GM12872 (cell line): ENCODE data around the gene KRTAP10-3.
"Not testable (repeated sequence)": the region's sequence is repeated elsewhere in the genome, so short reads cannot be mapped to it uniquely, and the experiment has no call there.

Source experiments
- TF ChIP-seq, protein P1 (sequence below): IDR thresholded peaks from 3 replicates; pipeline ENCODE4 v1.5.1; 2011; ENCODE audit warnings: low read depth, mild to moderate bottlenecking, low read length, moderate library complexity; ENCODE audit not compliant: insufficient read depth

KRTAP10-3 gene

DNA sequence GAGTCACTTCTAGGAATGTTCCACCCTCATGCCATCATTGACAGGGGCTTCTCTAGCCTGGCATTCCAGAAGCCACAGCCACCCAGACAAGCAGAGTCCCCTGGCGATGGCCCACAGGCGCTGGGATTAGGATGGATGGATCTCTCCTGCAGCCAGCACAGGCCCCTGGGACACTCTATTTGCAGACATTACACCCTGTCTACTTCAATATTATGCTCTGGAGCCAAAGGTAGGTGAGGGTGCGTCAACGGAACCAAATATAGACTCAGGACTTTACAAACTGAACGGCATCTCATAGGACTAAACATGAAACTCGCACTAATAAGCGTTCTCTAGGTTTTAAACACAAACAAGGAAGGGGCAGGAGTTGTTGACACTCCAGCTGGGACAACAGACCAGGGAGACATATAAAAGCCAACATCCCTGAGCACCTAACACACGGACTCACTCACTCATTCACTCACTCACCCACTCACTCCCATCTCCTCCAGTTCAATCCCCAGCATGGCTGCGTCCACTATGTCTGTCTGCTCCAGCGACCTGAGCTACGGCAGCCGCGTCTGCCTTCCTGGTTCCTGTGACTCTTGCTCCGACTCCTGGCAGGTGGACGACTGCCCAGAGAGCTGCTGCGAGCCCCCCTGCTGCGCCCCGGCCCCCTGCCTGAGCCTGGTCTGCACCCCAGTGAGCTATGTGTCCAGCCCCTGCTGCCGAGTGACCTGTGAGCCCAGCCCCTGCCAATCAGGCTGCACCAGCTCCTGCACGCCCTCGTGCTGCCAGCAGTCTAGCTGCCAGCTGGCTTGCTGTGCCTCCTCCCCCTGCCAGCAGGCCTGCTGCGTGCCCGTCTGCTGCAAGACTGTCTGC lies 41.8 kb upstream of the KRTAP10-3 start, which contains the start of gene KRTAP10-7:
Gene KRTAP10-7, plus strand, starts transcription at position 480 of the 861 bp plus-strand sequence. Its CDS starts 25 bp downstream, at position 505.
- TF ChIP-seq, protein P1, sequence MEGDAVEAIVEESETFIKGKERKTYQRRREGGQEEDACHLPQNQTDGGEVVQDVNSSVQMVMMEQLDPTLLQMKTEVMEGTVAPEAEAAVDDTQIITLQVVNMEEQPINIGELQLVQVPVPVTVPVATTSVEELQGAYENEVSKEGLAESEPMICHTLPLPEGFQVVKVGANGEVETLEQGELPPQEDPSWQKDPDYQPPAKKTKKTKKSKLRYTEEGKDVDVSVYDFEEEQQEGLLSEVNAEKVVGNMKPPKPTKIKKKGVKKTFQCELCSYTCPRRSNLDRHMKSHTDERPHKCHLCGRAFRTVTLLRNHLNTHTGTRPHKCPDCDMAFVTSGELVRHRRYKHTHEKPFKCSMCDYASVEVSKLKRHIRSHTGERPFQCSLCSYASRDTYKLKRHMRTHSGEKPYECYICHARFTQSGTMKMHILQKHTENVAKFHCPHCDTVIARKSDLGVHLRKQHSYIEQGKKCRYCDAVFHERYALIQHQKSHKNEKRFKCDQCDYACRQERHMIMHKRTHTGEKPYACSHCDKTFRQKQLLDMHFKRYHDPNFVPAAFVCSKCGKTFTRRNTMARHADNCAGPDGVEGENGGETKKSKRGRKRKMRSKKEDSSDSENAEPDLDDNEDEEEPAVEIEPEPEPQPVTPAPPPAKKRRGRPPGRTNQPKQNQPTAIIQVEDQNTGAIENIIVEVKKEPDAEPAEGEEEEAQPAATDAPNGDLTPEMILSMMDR = not testable (repeated sequence)

DNA sequence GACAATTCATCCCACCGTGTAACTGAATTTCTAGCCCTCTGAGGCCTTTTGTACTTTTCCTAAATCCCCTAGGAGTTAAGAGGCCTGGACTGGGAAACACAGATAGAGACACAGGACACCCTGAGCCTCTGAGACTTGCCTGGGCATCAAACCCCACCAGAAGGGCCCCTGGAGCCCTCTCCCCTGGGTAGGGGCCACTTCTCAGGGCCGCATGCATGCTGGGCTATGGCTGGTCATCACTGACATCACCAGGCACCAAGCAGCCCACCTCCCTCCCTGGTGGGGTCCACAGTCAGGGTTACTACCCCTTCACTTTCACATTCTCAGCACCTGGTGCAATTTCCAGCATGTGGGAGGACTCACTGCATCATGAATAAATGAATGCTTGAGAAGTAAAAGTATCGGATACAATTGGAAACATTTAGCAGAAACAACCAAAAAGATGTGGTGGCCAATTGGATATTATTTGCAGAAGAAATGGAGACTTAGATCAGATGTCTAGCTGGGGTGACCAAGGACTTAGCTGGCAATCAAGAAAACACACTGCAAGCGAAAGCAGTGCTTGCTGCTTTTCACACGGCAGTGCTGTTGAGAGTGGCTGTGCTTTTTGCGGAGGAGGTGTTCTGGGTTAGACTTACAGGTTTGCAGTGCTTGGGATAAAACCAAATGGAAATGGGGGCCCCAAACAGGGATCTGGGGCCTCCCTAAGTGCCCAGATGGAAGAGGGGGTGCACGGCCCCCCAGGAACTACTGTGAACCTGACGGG lies 40.9 kb upstream of the KRTAP10-3 start:
- TF ChIP-seq, protein P1 = no peak

DNA sequence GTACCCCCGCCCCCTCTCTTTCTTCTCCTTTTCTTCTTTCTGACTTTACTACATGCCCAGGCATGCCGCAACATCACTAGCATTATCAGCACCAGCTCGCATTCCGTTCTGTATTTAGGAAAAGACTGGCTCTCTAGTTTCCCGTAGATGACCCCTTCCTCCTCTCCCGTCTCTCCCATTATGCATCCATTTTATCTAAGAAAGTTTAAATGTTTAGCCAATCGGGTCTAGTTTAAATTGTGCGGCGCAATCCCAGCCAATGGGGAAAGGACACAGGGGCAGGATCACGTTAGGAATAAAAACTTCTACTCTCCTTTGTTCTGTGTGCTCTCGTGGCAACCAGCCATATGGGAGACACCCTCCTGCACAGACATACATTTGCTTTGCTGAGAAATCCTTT lies 39.5 kb upstream of the KRTAP10-3 start:
- TF ChIP-seq, protein P1 = no peak

DNA sequence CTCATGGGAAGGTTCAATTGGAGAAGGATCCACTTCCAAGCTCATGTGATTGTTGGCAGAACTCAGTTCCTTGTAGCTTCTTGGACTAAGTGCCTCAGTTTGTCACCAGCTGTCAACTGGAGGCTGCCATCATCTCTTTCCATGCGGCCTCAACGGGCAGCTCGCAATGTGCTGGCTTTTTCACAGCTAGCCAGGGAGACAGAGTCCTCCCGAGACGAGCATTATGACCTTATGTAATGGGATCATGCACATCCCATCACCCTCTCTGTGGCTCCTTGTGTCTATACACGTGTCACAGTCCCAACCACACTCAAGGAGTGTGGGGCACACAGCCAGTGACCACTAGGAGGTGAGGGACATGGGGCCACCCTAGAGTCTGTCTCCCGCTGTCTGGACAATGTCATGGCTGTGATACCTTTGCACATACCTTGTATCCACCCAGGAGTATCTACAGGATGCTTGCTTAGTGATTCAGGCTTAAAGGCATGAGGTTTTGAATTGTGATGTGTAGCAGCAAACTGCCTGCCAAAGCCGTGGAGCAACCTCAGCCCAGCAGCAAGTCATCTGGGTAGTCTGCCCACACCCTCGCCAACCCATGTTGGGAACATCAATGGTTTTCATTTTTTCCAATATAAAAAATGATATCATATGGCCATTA lies 37.6 kb upstream of the KRTAP10-3 start:
- TF ChIP-seq, protein P1 = no peak

DNA sequence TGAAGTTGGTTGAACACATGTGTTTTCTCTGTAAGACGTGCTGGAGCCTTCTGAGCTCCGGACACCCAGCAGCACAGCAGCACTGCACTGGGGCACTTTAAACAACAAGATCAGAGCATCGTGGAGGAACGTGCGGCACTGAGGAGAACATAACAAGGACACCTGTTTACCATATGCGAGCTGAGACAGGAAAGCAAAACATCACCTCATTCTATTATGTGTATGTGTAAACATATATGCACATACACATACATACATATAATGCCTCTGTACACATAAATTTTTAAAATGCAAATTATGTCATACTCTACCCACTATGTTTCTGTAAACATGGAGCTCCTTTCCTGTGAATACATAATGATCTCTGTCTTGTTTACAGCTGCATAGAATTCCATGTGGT lies 36.9 kb upstream of the KRTAP10-3 start:
- TF ChIP-seq, protein P1 = no peak

DNA sequence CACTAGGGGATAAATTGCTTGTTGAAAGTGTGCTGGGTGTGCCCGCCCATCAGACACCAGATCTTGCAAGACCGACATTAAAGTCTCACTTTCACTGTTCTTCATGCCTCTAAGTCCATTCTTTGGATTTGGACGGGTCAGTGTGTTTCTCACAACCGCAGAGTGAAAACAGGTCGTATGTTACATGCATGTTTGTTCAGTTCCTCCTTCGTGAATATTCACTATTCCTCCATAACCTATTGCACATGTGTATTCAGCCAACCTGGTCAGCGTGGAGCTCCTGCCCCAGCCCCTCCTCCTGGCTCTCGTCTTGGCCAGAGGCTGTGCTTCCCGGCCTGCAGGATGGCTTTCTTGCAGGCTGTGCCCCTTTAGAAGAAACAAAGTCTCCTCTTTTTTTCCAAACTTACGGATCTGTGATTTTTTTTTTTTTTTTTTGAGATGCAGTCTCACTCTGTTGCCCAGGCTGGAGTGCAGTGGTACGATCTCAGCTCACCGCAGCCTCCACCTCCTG lies 35.9 kb upstream of the KRTAP10-3 start:
- TF ChIP-seq, protein P1 = no peak
